GM19238 (cell line): ENCODE results near the gene KRT75.
"Not testable (repeated sequence)": the region's sequence is repeated elsewhere in the genome, so short reads cannot be mapped to it uniquely, and the experiment has no call there.

Experiments
- DNase-seq: peaks from one replicate; pipeline ENCODE4 v3.0.0; 2011; ENCODE audit warnings: low spot score; ENCODE audit not compliant: insufficient read length

Gene KRT75

GRCh38 chr12:52417740-52418139 lies 16.4 kb downstream of the KRT75 start:
- no peak for DNase-seq

- DNase-seq, result no peak
These were observed 17.4 kb downstream of the KRT75 start for GRCh38 chr12:52416795-52417194.

- no peak for DNase-seq
These were observed 18.1 kb downstream of the KRT75 start for GRCh38 chr12:52415870-52416750.

- DNase-seq, result no peak
These were observed 19.2 kb downstream of the KRT75 start for GRCh38 chr12:52414936-52415335.

GRCh38 chr12:52413782-52414345 lies 20.3 kb downstream of the KRT75 start:
- no peak for DNase-seq

GRCh38 chr12:52413202-52413601 lies 21.0 kb downstream of the KRT75 start:
- no peak for DNase-seq

GRCh38 chr12:52411815-52412214 lies 22.4 kb downstream of the KRT75 start:
- DNase-seq, result no peak

GRCh38 chr12:52410589-52411248 lies 23.5 kb downstream of the KRT75 start:
- not testable (repeated sequence) for DNase-seq

GRCh38 chr12:52407918-52408317 lies 26.3 kb downstream of the KRT75 start:
- no peak for DNase-seq

GRCh38 chr12:52405922-52406385 lies 28.2 kb downstream of the KRT75 start, which contains the start of gene KRT82:
TSS of gene KRT82 (minus strand) at chr12:52406335. CDS start at chr12:52406277, 58 bp downstream.
- no peak for DNase-seq

GRCh38 chr12:52404951-52405350 lies 29.2 kb downstream of the KRT75 start:
- DNase-seq, result no peak

- no peak for DNase-seq
These were observed 30.6 kb downstream of the KRT75 start for GRCh38 chr12:52403561-52403960.

GRCh38 chr12:52402873-52403540 lies 31.2 kb downstream of the KRT75 start:
- no peak for DNase-seq

GRCh38 chr12:52402377-52402776 lies 31.8 kb downstream of the KRT75 start:
- DNase-seq, result no peak

GRCh38 chr12:52401926-52402325 lies 32.2 kb downstream of the KRT75 start:
- no peak for DNase-seq

GRCh38 chr12:52401526-52401925 lies 32.6 kb downstream of the KRT75 start:
- no peak for DNase-seq

- no peak for DNase-seq
These were observed 33.3 kb downstream of the KRT75 start for GRCh38 chr12:52400906-52401305.

GRCh38 chr12:52399756-52400155 lies 34.4 kb downstream of the KRT75 start:
- DNase-seq, result no peak

- DNase-seq, result no peak
These were observed 36.0 kb downstream of the KRT75 start for GRCh38 chr12:52398176-52398575.

GRCh38 chr12:52396656-52397055 lies 37.5 kb downstream of the KRT75 start:
- DNase-seq, result no peak

GRCh38 chr12:52395761-52396434 lies 38.3 kb downstream of the KRT75 start:
- DNase-seq, result no peak
